Sigmoid colon (tissue), 7 donors: Measurements from ENCODE around the gene SLC25A28. TPM values are rescaled to one million over a fixed set of nuclear protein-coding genes. Genes with fewer than 3 reads are reported as not detected.
"Not testable (repeated sequence)": the region's sequence is repeated elsewhere in the genome, so short reads cannot be mapped to it uniquely, and the experiment has no call there.

Experiments used
- DNase-seq: peaks from one replicate; pipeline ENCODE4 v3.0.0-alpha.2; 2019
- H3K27ac ChIP-seq, 4 donors: fragments of 200-600 bp; sonication (generic); one replicate each; pipeline ENCODE4 v1.5.1; 2016 to 2019; ENCODE audit warnings: mild to moderate bottlenecking in 1 of 4
- H3K27me3 ChIP-seq, 3 donors: fragments of 200-600 bp; sonication (generic); one replicate each; pipeline ENCODE4 v1.5.1; 2019; ENCODE audit warnings: mild to moderate bottlenecking in 1 of 3
- H3K36me3 ChIP-seq, 4 donors: fragments of 200-600 bp; sonication (generic); one replicate each; pipeline ENCODE4 v1.5.1; 2016 to 2019
- H3K4me1 ChIP-seq, 4 donors: fragments of 200-600 bp; sonication (generic); one replicate each; pipeline ENCODE4 v1.5.1; 2017 to 2019
- H3K4me3 ChIP-seq, 4 donors: fragments of 200-600 bp; sonication (generic); one replicate each; pipeline ENCODE4 v1.5.1; 2017 to 2019; ENCODE audit warnings: mild to moderate bottlenecking in 2 of 4, moderate library complexity in 1 of 4
- H3K9me3 ChIP-seq, 4 donors: fragments of 200-600 bp in 3 of 4; sonication (generic) in 3 of 4; one replicate each; pipeline versions ENCODE4 v1.5.1 to v1.6.1; 2013 to 2019
- EP300 ChIP-seq, 4 donors: sonication (generic); formaldehyde crosslinking; IDR thresholded peaks; one replicate each; pipeline ENCODE4 v1.6.1; 2017; ENCODE audit warnings: antibody characterized with exemption in 4 of 4
- POLR2A ChIP-seq, 2 donors: fragments of 450-650 bp; IDR thresholded peaks; one replicate each; pipeline ENCODE4 v1.6.1; 2016; ENCODE audit warnings: antibody characterized with exemption in 2 of 2, mild to moderate bottlenecking in 2 of 2, moderate library complexity in 2 of 2
- POLR2AphosphoS5 ChIP-seq, 4 donors: sonication (generic); formaldehyde crosslinking; IDR thresholded peaks; one replicate each; pipeline ENCODE4 v1.6.1; 2017; ENCODE audit warnings: antibody characterized with exemption in 4 of 4
- WGBS, 2 donors: extraction: QIAGEN DNeasy Blood & Tissue Kit; methylation state at CpG; one replicate each; pipeline ENCODE4 v1.1.7; 2013; 5-methylcytosine and 5-hydroxymethylcytosine counted together
- intact Hi-C: fragments of 100-400 bp; cut with DNase I; formaldehyde crosslinking; loops from one replicate; pipeline ENCODE4 v1.15.1; 2023
- polyA plus RNA-seq, 3 donors: library from polyadenylated mRNA; stranded (reverse); fragments of 200-250 nt; gene quantifications; one replicate each; pipeline ENCODE4 v1.2.3, GENCODE V29; 2013
- total RNA-seq, 4 donors: library from RNA; depleted of rRNA; stranded (reverse); fragments of >200 nt; gene quantifications; one replicate each; pipeline ENCODE4 v1.1.0, GENCODE V29; 2016
- TF ChIP-seq, protein P1 (sequence below), 4 experiments: fragments of 450-650 bp in 3 of 4; fragments of 200-600 bp in 1 of 4; IDR thresholded peaks; one replicate each; pipeline ENCODE4 v1.5.1; 2016 to 2019; ENCODE audit warnings: antibody characterized with exemption in 4 of 4, mild to moderate bottlenecking in 3 of 4, moderate library complexity in 2 of 4
- donor health status: healthy with polysubstance abuse.
- donor health status: Bipolar disorder and iron deficiency.
- donor health status: healthy.

SLC25A28 gene
- total and polyA plus RNA-seq, 7 donors = 18.0 to 65.1 (median 32.9) TPM

DNA sequence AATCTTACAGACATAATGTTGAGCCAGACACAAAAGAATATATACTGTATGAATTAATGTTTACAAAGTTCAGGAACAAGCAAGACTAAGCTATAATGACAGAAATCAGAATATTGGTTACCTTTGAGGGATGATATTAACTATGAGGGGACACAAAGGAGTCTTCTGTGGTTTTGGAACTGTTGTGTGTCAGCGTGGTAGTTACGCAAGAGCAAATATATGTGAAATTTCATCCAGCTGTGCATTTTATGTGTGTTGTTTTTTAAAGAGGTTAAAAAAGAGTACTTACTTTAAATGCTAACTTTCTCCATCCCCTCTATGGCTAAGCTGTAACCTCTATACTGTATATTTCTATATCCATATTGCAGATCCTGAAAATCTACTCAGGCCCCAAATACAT is 14.9 kb downstream of the SLC25A28 start:
- no peaks in the 10 kb centered on the region for H3K27me3 ChIP-seq
- intact Hi-C loops = no loop called here
- H3K36me3 ChIP-seq = peaks cover under 1 to 9% (median 6%) of the 10 kb centered on the region in 4 donors
- no peak overlapping the region for H3K4me3 ChIP-seq
- no peak for DNase-seq
- TF ChIP-seq POLR2AphosphoS5 (IDR thresholded peaks at IDR 0.05) (no peak), POLR2A (IDR thresholded peaks at IDR 0.05) (no peak), EP300 (IDR thresholded peaks at IDR 0.05) (no peak)
- TF ChIP-seq, protein P1, sequence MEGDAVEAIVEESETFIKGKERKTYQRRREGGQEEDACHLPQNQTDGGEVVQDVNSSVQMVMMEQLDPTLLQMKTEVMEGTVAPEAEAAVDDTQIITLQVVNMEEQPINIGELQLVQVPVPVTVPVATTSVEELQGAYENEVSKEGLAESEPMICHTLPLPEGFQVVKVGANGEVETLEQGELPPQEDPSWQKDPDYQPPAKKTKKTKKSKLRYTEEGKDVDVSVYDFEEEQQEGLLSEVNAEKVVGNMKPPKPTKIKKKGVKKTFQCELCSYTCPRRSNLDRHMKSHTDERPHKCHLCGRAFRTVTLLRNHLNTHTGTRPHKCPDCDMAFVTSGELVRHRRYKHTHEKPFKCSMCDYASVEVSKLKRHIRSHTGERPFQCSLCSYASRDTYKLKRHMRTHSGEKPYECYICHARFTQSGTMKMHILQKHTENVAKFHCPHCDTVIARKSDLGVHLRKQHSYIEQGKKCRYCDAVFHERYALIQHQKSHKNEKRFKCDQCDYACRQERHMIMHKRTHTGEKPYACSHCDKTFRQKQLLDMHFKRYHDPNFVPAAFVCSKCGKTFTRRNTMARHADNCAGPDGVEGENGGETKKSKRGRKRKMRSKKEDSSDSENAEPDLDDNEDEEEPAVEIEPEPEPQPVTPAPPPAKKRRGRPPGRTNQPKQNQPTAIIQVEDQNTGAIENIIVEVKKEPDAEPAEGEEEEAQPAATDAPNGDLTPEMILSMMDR (IDR thresholded peaks at IDR 0.05) = no peak
- H3K4me1 ChIP-seq = no peaks in the 10 kb centered on the region
- WGBS, 2 donors = 44 to 75% methylated on average over 2 of the region's 2 CpGs
- no peaks in the 10 kb centered on the region for H3K9me3 ChIP-seq
- H3K27ac ChIP-seq = no peak overlapping the region

DNA sequence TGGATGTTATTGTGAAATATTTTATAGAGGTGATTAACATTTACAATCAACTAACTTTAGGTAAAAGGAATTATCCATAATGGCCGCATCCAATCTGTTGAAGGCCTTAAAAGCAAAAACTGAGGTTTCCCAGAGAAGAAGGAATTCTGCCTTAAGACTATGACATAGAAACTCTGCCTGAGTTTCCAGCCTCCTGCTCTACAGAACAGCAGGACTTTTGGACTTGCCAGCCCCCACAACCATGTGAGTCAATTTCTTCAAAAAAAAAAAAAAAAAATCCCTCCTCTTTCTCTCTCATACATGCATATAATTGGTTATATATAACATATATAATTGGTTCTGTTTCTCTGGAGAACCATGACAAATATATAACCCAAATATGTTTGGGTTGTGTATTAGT is 15.4 kb downstream of the SLC25A28 start:
- no peaks in the 10 kb centered on the region for H3K27me3 ChIP-seq
- H3K9me3 ChIP-seq = no peaks in the 10 kb centered on the region
- no peak overlapping the region for H3K27ac ChIP-seq
- 65 to 100% methylated on average over 1 of the region's 1 CpG for WGBS, 2 donors
- no peak overlapping the region for H3K4me3 ChIP-seq
- TF ChIP-seq EP300 (IDR thresholded peaks at IDR 0.05) (no peak), POLR2A (IDR thresholded peaks at IDR 0.05) (no peak), POLR2AphosphoS5 (IDR thresholded peaks at IDR 0.05) (no peak)
- TF ChIP-seq, protein P1 (IDR thresholded peaks at IDR 0.05) = no peak
- H3K4me1 ChIP-seq = no peaks in the 10 kb centered on the region
- intact Hi-C loops = no loop called here
- H3K36me3 ChIP-seq = peaks cover 0 to 4% (median 2%) of the 10 kb centered on the region in 4 donors
- DNase-seq = no peak

DNA sequence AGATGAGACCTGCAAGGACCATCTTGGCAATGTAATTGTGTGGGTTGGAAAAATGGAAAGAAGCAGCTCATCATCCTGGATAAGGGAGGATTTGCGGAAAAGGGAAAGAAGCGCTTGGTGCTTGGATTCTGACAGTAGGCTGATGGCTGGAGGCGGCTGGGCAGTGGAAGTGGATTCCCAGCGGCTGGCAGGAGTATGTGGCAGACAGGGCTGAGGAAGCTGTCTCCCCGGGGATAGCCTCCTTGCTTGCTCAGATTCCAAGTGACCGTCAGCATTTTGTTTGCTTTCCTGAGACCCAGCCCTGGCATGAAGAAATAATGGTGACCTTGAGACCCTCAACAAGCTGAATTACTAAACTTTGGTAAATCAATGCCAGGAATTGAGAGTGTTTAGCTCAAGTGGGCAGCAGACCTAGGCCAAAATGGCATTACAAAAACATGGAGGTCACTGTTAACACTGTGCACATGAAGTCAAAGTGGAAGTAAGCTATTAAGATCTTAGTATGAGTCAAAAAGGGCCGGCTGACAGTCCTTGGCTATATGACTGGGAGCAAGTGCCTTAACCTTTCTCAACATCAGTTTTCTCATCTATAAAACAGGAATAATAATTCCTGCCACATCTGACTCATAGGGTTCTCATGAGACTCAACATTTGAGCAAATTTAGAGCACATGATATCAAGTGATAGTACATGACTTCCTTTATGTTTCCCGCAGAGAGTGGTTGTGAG is 21.3 kb downstream of the SLC25A28 start:
- Histone ChIP-seq H3K36me3 (no peaks in the 10 kb centered on the region), H3K27ac (no peak overlapping the region), H3K9me3 (no peaks in the 10 kb centered on the region), H3K4me3 (no peak overlapping the region), H3K27me3 (no peaks in the 10 kb centered on the region), H3K4me1 (no peaks in the 10 kb centered on the region)
- intact Hi-C loops = no loop called here
- DNase-seq = no peak
- 83 to 85% methylated on average over 8 of the region's 8 CpGs for WGBS, 2 donors
- TF ChIP-seq, protein P1 (IDR thresholded peaks at IDR 0.05) = no peak
- TF ChIP-seq EP300 (IDR thresholded peaks at IDR 0.05) (no peak), POLR2A (IDR thresholded peaks at IDR 0.05) (no peak), POLR2AphosphoS5 (IDR thresholded peaks at IDR 0.05) (no peak)

DNA sequence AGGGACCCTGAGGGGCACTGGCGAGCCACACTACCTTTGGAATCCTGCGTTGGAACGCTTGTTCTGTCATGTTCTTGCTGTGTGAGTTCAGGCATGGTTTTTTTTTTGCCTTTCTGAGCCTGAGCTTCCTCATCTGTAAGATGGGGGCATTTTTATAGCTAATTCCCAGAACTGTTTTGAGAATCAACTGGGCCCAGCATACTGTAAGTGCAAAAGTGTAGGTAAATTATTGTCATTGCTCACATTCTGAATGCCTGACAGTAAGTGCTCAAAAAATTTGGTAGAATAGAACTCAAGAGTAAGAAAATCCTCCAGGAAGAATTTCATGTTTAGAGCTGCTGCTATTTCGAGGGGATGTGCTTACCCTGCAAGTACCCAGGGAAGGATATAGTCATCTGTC is 22.2 kb downstream of the SLC25A28 start:
- Histone ChIP-seq H3K4me1 (no peaks in the 10 kb centered on the region), H3K9me3 (no peaks in the 10 kb centered on the region), H3K27ac (no peak overlapping the region), H3K27me3 (no peaks in the 10 kb centered on the region), H3K36me3 (no peaks in the 10 kb centered on the region), H3K4me3 (no peak overlapping the region)
- no peak for DNase-seq
- intact Hi-C loops = no loop called here
- WGBS, 2 donors = 91 to 93% methylated on average over 4 of the region's 4 CpGs
- TF ChIP-seq EP300 (IDR thresholded peaks at IDR 0.05) (no peak), POLR2AphosphoS5 (IDR thresholded peaks at IDR 0.05) (no peak), POLR2A (IDR thresholded peaks at IDR 0.05) (no peak)
- TF ChIP-seq, protein P1 (IDR thresholded peaks at IDR 0.05) = no peak

DNA sequence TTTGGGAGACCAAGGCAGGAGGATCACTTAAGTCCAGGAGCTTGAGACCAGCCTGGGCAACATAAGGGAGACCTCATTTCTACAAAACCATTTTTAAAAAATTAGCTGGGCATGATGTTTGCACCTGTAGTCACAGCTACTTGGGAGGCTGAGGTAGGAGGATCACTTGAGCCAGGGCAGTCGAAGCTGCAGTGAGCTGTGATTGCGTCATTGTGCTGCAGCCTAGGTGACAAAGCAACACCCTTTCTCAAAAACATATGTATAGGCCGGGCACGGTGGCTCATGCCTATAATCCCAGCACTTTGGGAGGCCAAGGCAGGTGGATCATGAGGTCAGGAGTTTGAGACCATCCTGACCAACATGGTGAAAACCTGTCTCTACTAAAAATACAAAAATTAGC is 23.5 kb downstream of the SLC25A28 start:
- H3K36me3 ChIP-seq, DNase-seq, H3K27me3 ChIP-seq, H3K9me3 ChIP-seq, H3K4me3 ChIP-seq, H3K4me1 ChIP-seq, H3K27ac ChIP-seq, intact Hi-C loops: not testable (repeated sequence)
- 74 to 91% methylated on average over 4 of the region's 4 CpGs for WGBS, 2 donors
